Activated CD8-positive, alpha-beta memory T cell treated with anti-CD3 and anti-CD28 coated beads, Interleukin-2, amount 50 U/mL, for 1 hour (primary cell): ENCODE measurements around the gene EFS.
"Not testable (repeated sequence)": the region's sequence is repeated elsewhere in the genome, so short reads cannot be mapped to it uniquely, and the experiment has no call there.

Experiments used
- DNase-seq: peaks from one replicate; pipeline ENCODE4 v3.0.0-alpha.2; 2020; ENCODE audit errors: extremely low read depth

The EFS gene

GRCh38 chr14:23365036-23365731 lies at the start of gene EFS:
Gene EFS, minus strand, starts transcription at chr14:23365172. Its CDS starts 147 bp downstream, at chr14:23365025.
- no peak for DNase-seq

GRCh38 chr14:23414254-23414653 lies 49.3 kb upstream of the EFS start:
- DNase-seq = no peak

DNA sequence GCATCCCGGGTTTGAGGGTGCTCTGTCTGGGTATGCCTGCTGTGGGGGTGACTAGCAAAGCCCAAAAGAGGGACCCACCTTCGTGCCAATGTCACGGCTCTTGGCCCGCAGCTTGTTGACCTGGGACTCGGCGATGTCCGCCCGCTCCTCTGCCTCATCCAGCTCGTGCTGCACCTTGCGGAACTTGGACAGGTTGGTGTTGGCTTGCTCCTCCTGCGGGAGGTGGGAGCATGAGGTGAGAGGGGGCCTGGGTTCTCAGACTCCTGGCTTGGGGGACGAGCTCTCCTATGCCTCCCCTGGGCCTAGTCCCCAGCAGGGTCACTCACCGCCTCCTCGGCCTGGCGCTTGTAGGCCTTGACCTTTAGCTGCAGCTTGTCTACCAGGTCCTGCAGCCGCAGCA lies 48.7 kb upstream of the EFS start:
- DNase-seq = no peak

DNA sequence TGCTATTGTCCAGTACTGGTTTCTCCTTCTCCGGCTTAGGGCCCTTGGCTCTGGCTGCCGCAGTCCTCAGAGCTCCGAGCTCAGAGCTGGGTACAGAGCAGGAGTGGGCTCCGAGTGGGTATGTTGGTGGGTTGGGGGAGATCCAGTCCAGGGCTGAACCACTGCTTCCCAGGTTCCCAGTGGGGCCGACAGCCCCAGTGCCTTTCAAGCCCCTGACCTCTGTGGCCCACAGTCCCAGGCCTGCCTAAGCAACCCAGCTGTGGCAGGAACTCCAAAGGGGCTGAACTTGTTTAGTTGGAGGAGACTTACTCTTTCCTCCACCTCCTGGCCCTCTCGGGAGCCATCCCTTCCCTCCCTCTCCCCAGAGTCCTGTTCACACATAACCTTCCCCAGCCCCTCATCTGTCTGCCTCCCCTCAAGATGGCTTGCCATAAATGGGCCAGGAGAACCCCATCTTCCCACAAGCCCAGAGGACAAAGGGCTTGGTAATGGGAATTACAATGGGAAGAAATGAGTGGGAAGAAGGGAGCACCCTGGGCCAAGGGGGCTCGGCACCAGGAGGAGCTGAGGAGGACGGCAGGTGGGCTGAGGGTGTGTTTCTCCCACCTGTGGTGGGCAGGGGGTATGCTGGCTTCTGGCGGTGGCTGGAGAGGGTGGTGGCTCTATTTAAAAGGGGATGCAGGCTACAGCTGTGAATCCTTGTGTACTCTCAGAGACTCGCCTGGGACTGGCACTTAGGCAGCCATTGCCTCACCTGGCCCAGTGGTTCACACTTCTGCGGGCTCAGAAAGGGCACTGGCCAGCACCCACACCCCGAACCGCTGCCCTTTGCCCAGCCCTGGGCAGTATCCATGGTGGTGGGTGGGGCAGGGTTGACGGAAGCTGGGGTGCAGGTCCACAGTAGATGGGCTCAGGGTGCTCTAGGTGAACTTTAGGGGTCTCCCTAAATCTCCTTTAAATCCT lies 46.9 kb upstream of the EFS start:
- no peak for DNase-seq

GRCh38 chr14:23409966-23410635 lies 45.1 kb upstream of the EFS start:
- no peak for DNase-seq

DNA sequence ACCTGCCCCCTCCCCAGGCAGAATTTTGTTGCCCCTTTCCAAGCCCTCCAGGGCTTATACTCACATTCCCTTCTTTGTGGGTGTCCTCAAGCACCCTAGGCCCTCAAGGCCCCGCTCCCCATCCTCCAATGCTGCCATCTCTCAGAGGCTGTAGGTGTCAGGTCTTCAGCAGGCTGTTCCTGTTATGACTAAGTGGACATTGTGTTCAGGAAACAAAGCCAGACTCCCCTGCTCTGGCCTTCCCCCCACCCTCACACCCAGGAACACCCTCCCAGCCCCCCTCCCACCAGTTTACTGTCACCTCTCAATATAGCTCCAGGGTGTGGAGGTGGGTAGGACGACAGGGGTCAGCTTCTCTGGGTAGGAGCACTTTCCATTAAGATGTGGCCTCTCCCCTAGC lies 44.5 kb upstream of the EFS start:
- no peak for DNase-seq

DNA sequence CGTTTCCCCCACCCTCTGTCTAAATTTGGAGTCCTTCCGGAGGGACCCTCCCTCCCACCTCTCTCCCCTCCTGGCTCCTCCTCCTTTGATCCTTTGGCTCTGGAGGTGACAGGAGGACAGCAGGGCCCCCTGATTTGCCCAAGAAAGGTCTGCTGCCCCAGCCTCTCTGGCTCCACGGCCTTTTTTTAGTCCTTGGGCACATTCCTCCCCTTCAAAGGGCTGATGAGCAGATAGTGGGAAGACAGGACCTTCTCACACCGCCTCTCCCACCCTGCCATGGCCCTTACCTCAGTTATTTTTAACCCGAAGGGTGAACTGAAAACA lies 43.3 kb upstream of the EFS start:
- no peak for DNase-seq

GRCh38 chr14:23407516-23408306 lies 42.7 kb upstream of the EFS start, which contains the start of gene MYH6:
Gene MYH6, minus strand, starts transcription at chr14:23408273. Its CDS starts 1,050 bp downstream, at chr14:23407223.
- no peak for DNase-seq

DNA sequence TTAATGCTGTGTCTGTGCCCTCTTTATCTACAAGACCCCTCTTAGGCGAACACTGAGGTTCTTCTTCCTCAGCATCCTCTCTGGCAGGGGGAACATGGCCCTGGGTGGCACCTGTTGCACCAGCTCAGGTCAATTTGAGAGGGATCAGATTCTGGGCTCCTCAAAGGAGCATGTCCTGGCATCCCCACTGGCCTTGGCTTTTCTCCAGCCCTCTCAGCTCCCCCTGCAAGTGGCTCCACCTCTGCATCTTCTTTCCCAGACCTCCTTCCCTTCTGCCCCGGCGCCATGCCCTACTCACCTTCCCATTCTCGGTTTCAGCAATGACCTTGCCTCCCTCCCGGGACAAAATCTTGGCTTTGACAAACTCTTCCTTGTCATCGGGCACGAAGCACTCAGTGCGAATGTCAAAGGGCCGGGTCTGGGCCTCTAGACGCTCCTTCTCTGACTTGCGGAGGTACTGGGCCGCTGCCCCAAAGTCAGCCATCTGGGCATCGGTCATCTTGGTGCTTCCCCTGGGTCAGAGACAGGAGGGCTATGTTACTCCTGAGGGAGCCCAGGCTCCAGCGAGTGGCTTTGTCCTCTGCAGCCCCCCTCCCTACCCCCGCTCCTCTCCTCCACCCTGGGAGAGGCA lies 41.9 kb upstream of the EFS start:
- no peak for DNase-seq

GRCh38 chr14:23406244-23406643 lies 41.3 kb upstream of the EFS start:
- DNase-seq = no peak

DNA sequence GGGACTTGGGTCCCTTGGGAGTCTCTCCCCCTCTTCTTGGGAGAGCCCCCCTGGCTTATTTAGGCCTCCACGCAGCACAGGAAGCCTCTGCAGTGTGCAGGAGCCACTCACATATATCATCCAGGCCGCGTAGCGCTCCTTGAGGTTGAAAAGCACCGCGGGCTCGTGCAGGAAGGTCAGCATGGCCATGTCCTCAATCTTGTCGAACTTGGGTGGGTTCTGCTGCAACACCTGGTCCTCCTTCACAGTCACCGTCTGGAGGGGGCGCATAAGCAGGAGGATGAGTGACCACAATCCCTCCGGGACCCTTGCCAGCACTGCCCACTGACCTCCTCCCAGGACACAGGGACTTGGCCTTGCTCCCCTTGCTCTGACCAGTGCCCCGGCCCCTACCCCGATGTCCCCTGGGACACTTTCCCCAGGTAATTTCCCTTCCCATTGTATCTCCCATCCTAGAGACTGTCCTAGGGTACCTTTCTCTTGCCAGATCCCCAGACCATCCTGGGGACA lies 40.6 kb upstream of the EFS start:
- no peak for DNase-seq

GRCh38 chr14:23405096-23405495 lies 40.1 kb upstream of the EFS start:
- DNase-seq = no peak

DNA sequence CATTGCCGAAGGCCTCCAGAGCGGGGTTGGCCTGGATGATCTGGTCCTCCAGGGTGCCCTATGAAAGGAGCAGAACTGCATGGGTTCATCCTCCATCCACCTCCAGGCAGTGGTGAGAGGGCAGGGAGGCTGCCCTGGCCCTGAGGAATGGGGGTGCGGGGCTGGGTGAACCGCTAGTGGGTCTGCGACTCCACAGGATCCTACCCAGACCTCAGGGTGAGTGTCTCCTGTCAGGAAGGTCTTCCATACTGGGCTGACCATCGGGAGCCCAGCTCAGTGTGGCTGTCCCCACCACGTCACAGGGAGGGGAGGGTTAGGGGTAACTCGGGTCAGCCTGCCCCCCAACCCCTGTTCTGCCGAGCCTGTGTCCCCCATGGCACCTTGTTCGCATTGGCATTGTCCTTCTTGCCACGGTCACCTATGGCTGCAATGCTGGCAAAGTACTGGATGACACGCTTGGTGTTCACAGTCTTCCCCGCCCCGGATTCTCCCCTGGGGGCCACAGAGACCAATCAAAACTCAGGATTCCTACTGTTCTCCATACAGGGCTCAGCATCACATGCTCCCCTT lies 39.4 kb upstream of the EFS start:
- DNase-seq = no peak

DNA sequence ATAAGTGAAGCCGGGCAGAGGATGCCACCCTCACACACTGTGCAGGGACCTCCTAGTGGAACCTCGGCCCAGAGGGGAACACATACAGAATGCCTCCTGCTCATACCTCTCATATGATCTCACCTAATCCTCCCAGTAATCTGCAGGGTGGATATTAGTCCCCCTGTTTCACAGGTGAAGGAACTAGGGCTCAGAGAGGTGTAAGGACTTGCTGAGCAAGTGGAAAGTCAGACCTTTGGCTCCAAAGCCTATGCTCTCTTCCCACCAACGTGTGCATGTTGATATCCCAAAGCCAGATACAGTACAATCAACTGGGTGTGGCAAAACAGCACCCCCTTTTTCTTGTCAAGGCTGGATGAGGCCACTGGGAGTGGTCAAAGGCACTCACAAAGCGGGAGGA lies 38.9 kb upstream of the EFS start:
- no peak for DNase-seq

GRCh38 chr14:23403139-23403438 lies 38.1 kb upstream of the EFS start:
- no peak for DNase-seq

- DNase-seq = no peak
Observed at GRCh38 chr14:23402296-23403138, 37.5 kb upstream of the EFS start.

GRCh38 chr14:23401291-23401690 lies 36.3 kb upstream of the EFS start:
- DNase-seq = no peak

GRCh38 chr14:23400496-23401149 lies 35.7 kb upstream of the EFS start:
- not testable (repeated sequence) for DNase-seq

DNA sequence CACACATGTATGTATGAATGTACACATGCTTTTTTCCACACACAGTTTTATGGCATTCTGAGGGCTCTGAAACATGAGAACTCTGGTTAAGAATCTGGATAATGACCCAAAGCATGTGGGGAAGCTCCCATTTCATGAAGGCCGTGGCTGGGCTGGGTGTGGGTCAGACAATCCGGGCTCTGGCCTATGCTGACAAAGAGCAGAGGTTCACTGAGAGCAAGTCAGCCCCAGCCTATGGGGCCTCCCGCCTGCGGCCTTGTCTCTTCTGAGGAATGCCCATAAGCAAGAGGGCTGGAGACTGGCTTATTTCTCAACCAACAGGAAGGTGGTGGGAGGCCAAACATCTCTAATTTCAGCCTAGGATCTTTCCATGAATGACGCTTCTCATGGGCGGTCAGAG lies 34.6 kb upstream of the EFS start:
- no peak for DNase-seq
